ENCODE data around the gene EARS2. TPM values are rescaled to one million over a fixed set of nuclear protein-coding genes. Genes with fewer than 3 reads are reported as not detected.

Gene EARS2
- total and polyA plus RNA-seq, 10 of the 15 experiments (the other 5 are each of a cell fraction or from before 2014, with no cell fraction given): 12.9 to 65.9 (median 33.5) TPM

DNA sequence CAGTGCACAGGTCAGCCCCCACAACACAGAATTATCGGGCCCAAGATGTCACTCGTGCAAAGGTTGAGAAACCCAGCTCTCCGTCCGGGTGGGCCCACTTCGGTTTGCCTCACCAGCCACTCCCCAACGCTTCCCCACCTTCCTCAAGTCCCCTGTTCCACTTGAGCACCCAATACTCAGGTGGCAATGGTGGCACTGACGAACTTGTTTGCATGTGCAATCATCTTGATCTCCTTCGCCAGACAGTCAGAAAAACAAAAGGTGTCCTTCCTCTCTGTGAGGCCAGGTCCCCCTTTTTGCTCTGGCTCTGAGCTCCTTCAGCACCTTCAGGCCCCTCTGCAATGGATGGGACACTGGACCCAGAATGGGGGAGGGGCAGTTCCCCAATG is 50.5 kb downstream of the EARS2 start:
- SMC1A ChIA-PET (ENCODE audit: uncharacterized antibody, unreplicated experiment): interaction anchor here (0.8 to 7.9 kb wide), 13 partner anchors 14 to 90 kb away, joined by 3 to 61 read pairs (median 4); partner anchors contain the start of genes EARS2, NDUFAB1 and UBFD1
- Histone ChIP-seq H2AFZ (ENCODE audit: control insufficient read depth, low read depth, low read length) (no peak overlapping the region), H3K27ac (ENCODE audit: control insufficient read depth, insufficient read depth) (peak overlapping the region; percentile 86), H3K36me3 (ENCODE audit: control insufficient read depth in 2 of 2, insufficient read depth in 2 of 2, low read length in 1 of 2) (peaks cover 0 to 4% of the 10 kb centered on the region in 2 experiments; a peak in 3 of 4 replicates), H3K4me3 (peak overlapping the region; percentile 68), H3K79me2 (ENCODE audit: control insufficient read depth, insufficient read depth, low read length) (peaks cover 89% of the 10 kb centered on the region), H3K4me2 (ENCODE audit: control insufficient read depth, insufficient read depth) (peak overlapping the region; percentile 98), H3K27me3 (replicated peaks in 1 of 2; ENCODE audit: control insufficient read depth in 2 of 2, insufficient read depth in 2 of 2, low read length in 1 of 2) (no peaks in the 10 kb centered on the region), H4K20me1 (ENCODE audit: control insufficient read depth, insufficient read depth) (peaks cover 28% of the 10 kb centered on the region), H3K4me1 (ENCODE audit: control insufficient read depth, insufficient read depth, low read length) (peaks cover 36% of the 10 kb centered on the region), H3K9ac (ENCODE audit: control insufficient read depth, insufficient read depth, low read length) (peak overlapping the region; percentile 1; the same call in 1 of the 2 replicates), H3K9me3 (replicated peaks; ENCODE audit: control insufficient read depth, insufficient read depth, low read length) (no peaks in the 10 kb centered on the region)
- RAD21 ChIA-PET (ENCODE audit: unreplicated experiment): interaction anchor here (0.6 to 4.3 kb wide), 8 partner anchors 12 to 182 kb away, joined by 3 to 48 read pairs (median 4); no protein-coding TSS in a partner anchor
- FAIRE-seq (no peak), DNase-seq (ENCODE audit: low read depth, low spot score) (no peak), ATAC-seq (no peak)
- 2% methylated on average over 8 of the region's 8 CpGs for WGBS (ENCODE audit: insufficient coverage, insufficient replicate concordance, low lambda C conversion rate, missing lambda C conversion rate)
- intact Hi-C loops (cut with micrococcal nuclease; ENCODE audit: unreplicated experiment): loop anchor here (5.0 kb wide), 3 partner anchors 54 to 214 kb away; partner anchors contain the start of genes COG7 and NDUFAB1
- TF ChIP-seq IKZF1 (conservative IDR thresholded peaks at IDR 0.05): 0 out of 2 replicates have a peak, but pooled peaks have one; percentile 29
- 0 out of 2 replicates have a peak, but pooled peaks have one; percentile 25 for TF ChIP-seq NR2F1 (conservative IDR thresholded peaks at IDR 0.05)
- TF ChIP-seq EED (IDR thresholded peaks at IDR 0.05; ENCODE audit: low read depth): peak; percentile 17; the same call in 1 of the 2 replicates
- TF ChIP-seq POLR2A (IDR thresholded peaks at IDR 0.05; ENCODE audit: low read depth, low read length): no peak
- no TSS peak for BruUV-seq (replicated peaks)
- CTCF ChIA-PET: interaction anchor here (0.6 to 5.1 kb wide), 13 partner anchors 12 to 359 kb away, joined by 3 to 50 read pairs (median 5); partner anchors contain the start of genes COG7, EARS2 and UBFD1
- in situ Hi-C loops (cut with MboI): loop anchor here (10.0 kb wide), 1 partner anchor 338 kb away; no protein-coding TSS in a partner anchor
- POLR2A ChIA-PET: interaction anchor here (0.9 to 1.7 kb wide), 3 partner anchors 9 to 172 kb away, joined by 3 to 6 read pairs (median 5); no protein-coding TSS in a partner anchor

Measured in GM12878 (cell line).